ENCODE results near the gene SEBOX. TPM values are rescaled to one million over a fixed set of nuclear protein-coding genes. Genes with fewer than 3 reads are reported as not detected.

The SEBOX gene
- not detected in 2 replicates for total RNA-seq (2014; rRNA removed; shearing (Covaris generic))
- not detected in 2 replicates for polyA plus RNA-seq (2014; cell fraction: nucleus; rRNA removed)

GRCh38 chr17:28364665-28365363 is at the start of gene SEBOX:
TSS of gene SEBOX (minus strand) at chr17:28365199. CDS start at chr17:28365151, 48 bp downstream.
- DNase-seq (ENCODE audit: extremely low read depth, low read depth): no peak

DNA sequence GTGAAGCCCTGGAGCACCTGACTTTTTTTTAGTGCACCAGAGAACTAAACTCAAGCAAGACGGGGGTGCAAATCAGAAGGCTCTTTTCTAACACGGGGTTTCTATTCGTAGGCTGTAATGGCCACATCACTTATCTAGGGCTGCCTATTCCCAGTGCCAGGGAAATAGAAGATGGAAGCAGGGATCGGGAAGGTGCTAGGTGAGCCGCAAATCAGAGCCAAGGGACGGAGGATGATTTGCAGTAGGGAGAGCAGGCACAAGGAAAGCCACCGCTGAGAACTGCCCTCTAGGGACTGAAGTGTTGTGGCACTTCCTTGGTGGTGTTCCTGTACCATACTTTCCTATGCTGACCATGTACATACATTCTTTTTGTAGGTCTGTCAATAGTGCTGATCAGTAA is 48.8 kb upstream of the SEBOX start:
- no peak for DNase-seq (ENCODE audit: extremely low read depth, low read depth)

GRCh38 chr17:28412099-28412498 is 47.1 kb upstream of the SEBOX start:
- DNase-seq (ENCODE audit: extremely low read depth, low read depth): no peak

DNA sequence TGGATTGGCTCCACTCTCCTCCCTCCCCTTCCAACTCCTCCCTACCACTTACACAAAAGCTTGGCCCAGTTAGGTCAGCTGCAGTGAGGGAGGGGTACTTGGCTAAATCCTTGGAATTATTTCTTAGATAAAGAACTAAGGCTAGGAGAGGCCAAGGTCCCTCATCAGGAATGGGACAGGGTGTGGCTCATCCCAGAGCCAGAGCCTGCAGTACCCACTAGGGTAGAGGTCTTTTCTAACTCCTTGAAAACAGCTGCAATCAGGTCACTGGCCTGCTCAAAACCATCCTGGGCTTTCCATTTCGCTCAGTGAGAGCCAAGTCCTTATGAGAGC is 42.9 kb upstream of the SEBOX start:
- no peak for DNase-seq (ENCODE audit: extremely low read depth, low read depth)

- DNase-seq (ENCODE audit: extremely low read depth, low read depth): no peak
Measured at GRCh38 chr17:28407130-28407973, 42.4 kb upstream of the SEBOX start.

GRCh38 chr17:28406473-28406814 is 41.4 kb upstream of the SEBOX start:
- DNase-seq (ENCODE audit: extremely low read depth, low read depth): no peak

DNA sequence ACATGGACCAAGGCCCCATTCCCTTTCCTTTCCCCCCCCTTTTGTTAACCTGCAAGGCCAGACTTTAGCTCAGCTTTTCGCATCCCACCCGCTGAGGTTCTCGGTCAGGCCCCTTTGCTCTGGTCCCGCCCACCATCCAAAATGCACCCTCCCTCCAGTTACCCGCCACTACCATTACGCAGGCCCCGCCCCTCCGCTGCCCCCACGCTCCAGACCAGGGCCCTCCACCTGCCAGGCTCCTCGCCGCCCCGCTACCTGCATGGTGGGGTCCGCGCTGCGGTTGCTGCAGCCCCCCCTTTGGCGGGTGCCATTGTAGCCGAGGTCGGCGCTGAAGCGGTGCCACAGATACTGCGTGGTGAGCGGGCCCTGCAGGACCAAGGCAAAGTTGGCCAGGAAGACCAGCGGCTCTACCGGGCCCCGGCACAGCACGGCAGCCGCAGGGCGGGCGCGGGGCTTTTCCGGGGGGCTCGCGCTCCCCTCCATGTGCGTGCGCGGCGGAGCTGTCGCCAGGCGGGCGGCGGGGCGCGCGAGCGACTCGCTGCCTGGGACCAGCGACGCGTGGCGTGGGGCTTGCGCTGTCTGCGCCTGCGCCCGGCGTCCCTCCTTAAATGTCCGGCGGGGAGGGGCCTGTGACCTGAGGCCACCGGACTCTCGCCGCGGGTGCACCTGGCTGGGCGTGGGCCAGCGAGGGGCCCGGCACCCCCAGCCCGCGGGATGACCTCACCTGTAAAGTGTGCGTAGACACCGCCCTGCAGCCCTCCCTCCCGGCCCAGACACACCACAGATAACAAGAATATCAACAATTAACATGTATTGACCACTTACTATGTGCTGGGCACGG is 40.9 kb upstream of the SEBOX start, which contains the start of gene SLC46A1:
SLC46A1 (minus strand) TSS at position 581 of the 841 bp plus-strand sequence; CDS start at position 483, 98 bp downstream.
- no peak for DNase-seq (ENCODE audit: extremely low read depth, low read depth)

DNA sequence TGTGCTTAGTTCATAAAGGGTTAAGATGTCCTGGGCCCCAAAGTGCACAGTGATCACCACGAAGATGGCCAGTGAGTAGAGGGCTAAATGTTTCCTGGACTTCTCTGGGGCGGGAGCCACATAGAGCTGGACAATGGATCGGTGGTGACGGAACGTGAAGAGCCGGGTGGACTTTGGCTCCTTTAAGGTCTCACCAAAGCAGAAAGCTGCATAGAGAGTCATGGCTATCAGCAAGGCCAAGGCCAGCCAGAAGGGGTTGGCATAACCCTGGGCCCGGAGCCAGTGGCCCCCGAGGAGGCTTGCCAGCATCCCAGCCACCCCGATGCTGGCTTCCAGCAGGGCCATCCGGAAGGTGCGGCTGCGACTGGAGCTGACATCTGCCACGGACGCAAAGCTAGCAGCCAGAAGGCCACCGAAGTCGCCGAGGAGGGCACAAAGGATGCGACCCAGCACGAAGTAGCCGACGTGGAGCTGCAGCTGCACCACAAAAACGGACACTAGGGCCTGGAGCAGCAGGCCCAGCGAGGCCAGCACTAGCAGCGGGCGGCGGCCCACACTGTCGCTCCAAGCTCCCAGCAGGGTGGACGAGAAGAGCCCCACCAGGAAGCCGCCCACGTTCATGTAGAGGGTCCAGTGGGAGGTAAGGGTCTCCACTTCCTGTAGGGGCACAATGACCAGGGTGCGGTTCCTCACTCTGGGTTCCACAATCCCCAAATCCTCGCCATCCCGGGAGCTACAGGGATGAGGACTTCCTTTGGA is 40.0 kb upstream of the SEBOX start:
- no peak for DNase-seq (ENCODE audit: extremely low read depth, low read depth)

DNA sequence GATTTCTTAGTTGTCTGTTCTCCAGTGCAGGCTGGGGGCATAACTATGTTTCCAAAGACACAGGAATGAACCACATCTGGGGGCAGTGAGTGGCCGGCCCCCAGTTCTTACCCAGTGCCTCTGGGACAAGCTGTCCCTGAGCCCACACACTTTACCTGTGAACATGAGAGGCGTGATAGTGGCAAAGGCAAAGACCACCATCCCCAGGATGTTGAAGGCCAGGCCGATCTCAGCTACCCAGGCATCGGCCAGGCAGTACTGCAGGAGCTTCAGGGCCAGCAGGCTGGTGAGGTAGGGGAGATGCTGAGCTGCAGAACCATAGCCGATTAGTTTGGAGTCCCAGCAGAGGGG is 39.4 kb upstream of the SEBOX start:
- no peak for DNase-seq (ENCODE audit: extremely low read depth, low read depth)

GRCh38 chr17:28404007-28404406 is 39.0 kb upstream of the SEBOX start:
- no peak for DNase-seq (ENCODE audit: extremely low read depth, low read depth)

DNA sequence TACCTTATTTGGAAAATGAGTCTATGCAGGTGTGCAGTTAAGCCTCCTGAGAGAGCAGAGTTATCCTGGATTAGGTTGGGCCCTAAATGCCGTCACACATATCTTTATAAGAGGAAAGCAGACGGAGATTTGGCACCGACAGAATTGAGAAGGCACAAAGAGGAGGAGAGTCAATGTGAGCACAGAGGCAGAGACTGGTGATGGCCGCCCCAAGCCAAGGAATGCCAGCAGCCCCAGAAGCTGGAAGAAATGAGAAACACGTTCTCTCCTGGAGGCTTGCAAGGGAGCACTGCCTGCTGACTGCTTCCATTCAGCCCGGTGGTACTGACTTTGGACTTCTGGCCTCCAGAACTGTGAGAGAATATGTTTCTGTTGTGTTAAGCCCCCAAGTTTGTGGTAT is 37.8 kb upstream of the SEBOX start:
- DNase-seq (ENCODE audit: extremely low read depth, low read depth): no peak

DNA sequence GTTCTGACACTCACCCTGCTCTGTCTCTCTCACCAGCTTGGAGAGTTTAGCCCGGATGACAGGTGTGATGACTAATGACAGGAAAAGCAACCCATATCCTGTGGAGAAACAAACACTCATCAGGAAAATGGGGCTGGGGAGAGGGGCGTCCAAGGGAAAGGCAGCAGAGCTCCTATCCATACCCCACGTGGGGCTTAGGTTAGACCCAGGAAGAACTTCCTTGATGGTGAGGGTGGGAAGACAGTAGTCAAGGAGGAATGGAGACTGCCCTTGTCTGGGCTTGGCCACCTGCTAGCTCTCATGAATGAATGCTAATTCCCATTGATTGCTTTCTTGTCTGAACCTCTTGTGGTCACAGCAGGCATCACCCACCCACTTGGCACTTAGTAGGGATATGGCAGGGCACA is 37.2 kb upstream of the SEBOX start:
- DNase-seq (ENCODE audit: extremely low read depth, low read depth): no peak

DNA sequence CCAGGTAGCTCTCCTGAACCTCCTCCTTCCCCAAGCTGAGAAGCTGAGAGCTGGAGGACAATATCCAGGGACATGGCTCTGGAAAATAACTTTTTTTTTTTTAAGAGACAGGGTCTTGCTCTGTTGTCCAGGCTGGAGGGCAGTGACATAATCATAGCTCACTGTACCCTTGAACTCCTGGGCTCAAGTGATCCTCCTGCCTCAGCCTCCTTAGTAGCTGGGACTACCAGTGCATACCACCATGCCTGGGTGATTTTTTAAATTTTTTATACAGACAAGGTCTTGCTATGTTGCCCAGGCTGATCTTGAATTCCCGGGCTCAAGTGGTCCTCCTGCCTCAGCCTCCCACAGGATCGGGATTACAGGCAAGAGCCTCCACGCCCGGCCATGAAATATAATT is 34.8 kb upstream of the SEBOX start:
- no peak for DNase-seq (ENCODE audit: extremely low read depth, low read depth)

DNA sequence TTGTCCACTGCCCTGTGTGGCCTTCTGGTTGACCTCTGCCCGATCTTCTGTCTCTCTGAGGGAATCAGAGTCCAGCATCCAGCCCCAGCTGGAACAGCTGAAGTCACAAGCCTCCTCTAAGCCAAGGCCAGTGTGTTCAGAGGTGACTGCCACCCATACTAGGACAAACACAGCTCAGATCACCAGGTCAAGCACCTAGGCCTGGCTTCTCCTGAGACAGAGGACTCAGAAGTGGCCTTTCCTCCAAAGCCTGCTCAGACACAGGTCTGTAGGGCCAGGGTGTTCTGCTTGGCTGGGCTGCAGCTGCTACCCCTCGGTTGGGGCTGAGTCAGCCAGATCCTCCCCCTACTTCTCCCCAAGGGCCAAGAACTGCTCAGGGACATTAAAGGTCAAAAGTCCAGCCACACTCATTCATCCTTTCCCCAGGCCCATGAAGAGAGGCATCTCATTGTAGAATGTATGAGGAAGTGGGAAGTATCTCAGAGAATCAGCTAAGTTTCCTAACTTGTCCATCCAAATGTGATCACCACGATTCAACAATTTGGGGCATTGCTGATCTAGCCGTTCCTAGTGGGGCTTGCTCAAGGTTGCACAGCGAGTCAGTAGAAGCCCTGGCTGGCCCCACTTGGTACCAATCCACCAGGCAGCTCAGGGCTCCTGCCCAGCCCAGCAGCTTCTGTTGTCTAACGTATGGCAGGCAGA is 33.4 kb upstream of the SEBOX start:
- no peak for DNase-seq (ENCODE audit: extremely low read depth, low read depth)

DNA sequence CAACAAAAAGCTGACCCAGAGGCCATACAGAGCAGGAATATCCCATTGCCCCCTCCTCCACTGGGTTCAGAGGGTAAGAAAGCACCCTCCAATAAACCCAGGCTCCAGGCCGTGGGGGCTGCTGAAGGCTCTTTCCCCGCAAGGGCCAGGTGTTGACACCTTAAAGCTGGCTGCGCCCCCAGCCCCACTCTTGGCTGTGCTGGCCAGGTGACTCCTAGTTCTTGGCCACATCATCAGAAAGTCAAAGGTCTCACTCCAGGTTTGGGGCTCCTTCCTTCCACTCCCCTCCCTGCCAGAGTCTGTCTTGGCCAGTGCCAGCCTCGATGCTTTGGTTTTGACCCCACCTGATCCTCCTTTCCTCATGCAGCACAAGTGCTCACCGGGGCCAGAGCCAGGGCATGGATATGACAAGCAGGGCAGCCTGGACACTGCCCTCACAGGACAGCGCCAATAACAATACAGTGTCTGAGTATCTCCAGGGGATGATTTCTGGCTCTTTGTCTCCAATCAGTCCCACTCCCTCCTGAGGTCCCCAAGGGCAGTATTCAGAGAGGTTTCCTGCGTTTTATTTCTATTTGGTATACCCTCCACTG is 32.8 kb upstream of the SEBOX start:
- no peak for DNase-seq (ENCODE audit: extremely low read depth, low read depth)

DNA sequence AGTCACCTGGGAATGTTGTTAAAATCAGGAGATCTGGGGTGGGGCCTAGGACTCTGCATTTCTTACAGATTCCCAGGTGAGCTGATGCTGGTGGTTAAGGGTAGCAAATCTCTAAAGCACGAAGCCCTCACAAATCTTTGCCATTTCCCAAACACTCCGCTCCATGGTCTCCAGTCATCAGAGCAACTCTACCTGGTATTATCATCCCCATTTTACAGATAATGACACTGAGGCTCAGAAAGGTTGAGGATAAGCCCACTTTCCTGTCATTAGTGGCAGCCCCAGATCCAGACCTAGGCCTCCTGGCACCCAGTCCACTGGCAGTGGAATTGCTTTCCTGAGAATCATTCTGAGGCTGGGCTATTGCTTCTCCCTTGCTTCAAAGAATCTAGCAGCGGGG is 32.3 kb upstream of the SEBOX start:
- no peak for DNase-seq (ENCODE audit: extremely low read depth, low read depth)

DNA sequence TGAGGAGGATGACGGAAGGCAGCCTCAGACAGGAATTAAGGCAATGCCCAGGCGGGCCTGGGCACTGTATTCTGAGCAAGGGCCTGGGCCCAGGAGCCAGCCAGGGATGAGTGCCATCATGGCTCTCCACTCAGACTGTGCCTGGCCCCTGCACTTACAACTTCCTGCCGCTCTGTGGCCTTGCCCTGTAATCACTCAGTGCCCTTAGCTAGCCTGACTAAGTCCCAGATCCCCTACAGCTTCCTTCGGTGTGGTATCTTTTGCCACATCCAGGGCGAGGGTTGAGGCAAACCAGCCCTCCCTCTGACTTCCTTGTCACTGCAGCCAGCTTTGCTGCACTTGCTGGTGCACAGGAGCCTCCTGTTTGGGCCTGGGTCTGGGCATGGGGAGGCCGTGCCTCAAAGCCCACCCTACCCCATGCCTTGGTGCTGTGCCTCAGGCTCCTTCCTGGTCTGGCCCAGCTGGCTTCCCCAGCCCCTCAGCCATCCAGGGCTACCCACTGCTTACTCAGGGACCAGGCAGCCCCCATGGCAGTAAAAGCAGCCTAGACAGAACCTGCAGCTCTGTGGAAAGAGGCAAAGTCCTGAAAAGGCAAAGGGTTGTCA is 31.7 kb upstream of the SEBOX start:
- DNase-seq (ENCODE audit: extremely low read depth, low read depth): no peak

GRCh38 chr17:28395968-28396367 is 31.0 kb upstream of the SEBOX start:
- no peak for DNase-seq (ENCODE audit: extremely low read depth, low read depth)

GRCh38 chr17:28395426-28395825 is 30.4 kb upstream of the SEBOX start:
- no peak for DNase-seq (ENCODE audit: extremely low read depth, low read depth)
